Ovary (tissue), 9 donors: ENCODE measurements around the gene UBL4A. TPM values are rescaled to one million over a fixed set of nuclear protein-coding genes. Genes with fewer than 3 reads are reported as not detected.
A peak's percentile ranks its signal among the peaks of the same experiment; 100 is the strongest.

Experiments
- DNase-seq, 5 donors: peaks; one replicate each; pipeline ENCODE4 v3.0.0-alpha.2; 2019 to 2020
- H3K27ac ChIP-seq, 2 donors: fragments of 200-600 bp; one replicate each; pipeline versions ENCODE4 v1.5.1 to v1.8.0; 2019 to 2022
- H3K27me3 ChIP-seq: fragments of 200-600 bp; one replicate; pipeline ENCODE4 v1.8.0; 2022
- H3K36me3 ChIP-seq: fragments of 200-600 bp; sonication (generic); one replicate; pipeline ENCODE4 v1.5.1; 2019
- H3K4me1 ChIP-seq: one replicate; pipeline ENCODE4 v1.8.1; 2013; ENCODE audit warnings: mild to moderate bottlenecking, moderate library complexity; ENCODE audit not compliant: insufficient read depth
- H3K4me3 ChIP-seq: fragments of 200-600 bp; sonication (generic); one replicate; pipeline ENCODE4 v1.5.1; 2017
- H3K9me3 ChIP-seq, 2 donors: fragments of 200-600 bp in 1 of 2; sonication (generic) in 1 of 2; one replicate each; pipeline versions ENCODE4 v1.5.1 to v1.8.1; 2013 to 2019; ENCODE audit warnings: mild to moderate bottlenecking in 1 of 2, moderate library complexity in 1 of 2
- CTCF ChIP-seq, 3 donors: fragments of 450-650 bp in 2 of 3; fragments of 200-600 bp in 1 of 3; IDR thresholded peaks; one replicate each; pipeline versions ENCODE4 v1.5.1 to v1.8.0; 2016 to 2022; ENCODE audit warnings: antibody characterized with exemption in 3 of 3, mild to moderate bottlenecking in 1 of 3
- EP300 ChIP-seq: sonication (generic); formaldehyde crosslinking; IDR thresholded peaks from one replicate; pipeline ENCODE4 v1.6.1; 2017; ENCODE audit warnings: antibody characterized with exemption
- POLR2A ChIP-seq: fragments of 450-650 bp; IDR thresholded peaks from one replicate; pipeline ENCODE4 v1.6.1; 2017; ENCODE audit warnings: antibody characterized with exemption, mild to moderate bottlenecking, moderate library complexity
- WGBS, 3 donors: extraction: QIAGEN DNeasy Blood & Tissue Kit in 1 of 3; methylation state at CpG; one replicate each; pipeline versions ENCODE4 v1.1.5 to v1.1.7; 2013 to 2017; 5-methylcytosine and 5-hydroxymethylcytosine counted together
- intact Hi-C, 4 donors: fragments of 100-400 bp; cut with DNase I; formaldehyde crosslinking; loops; one replicate each; pipeline versions ENCODE4 v1.11.0 to v1.15.1; 2022 to 2023
- polyA plus RNA-seq, 2 donors: library from polyadenylated mRNA; stranded (reverse); fragments of 200-250 nt in 1 of 2; fragments of 350-450 nt in 1 of 2; fragmentation: Illumina TruSeq in 1 of 2; extraction: RNeasy Lipid Tissue Mini Kit (QIAGEN cat#74804) in 1 of 2; gene quantifications; one replicate each; pipeline ENCODE4 v1.2.3, GENCODE V29; 2013 to 2014
- total RNA-seq, 7 donors: library from RNA; depleted of rRNA in 2 of 7; stranded (reverse); fragments of >200 nt in 2 of 7; fragmentation: NEBNext Ultra II Directional in 3 of 7; extraction: Animal tissue kit (Norgen Biotek cat#: 25700) in 3 of 7; gene quantifications; one replicate each; pipeline versions ENCODE4 v1.1.0 to v1.2.4, GENCODE V29; 2016 to 2023
- donor health status: DM: no; HTN: no; CAD: no; lungs with moderate emphysema.
- donor health status: DM: no; HTN: no; CAD: no.
- donor health status: Bipolar disorder and iron deficiency.
- donor health status: DM: yes; HTN: yes; CAD: no.
- donor health status: DM: no; HTN: no; CAD: no.
- donor health status: DM: yes; HTN: yes; CAD: no.

UBL4A gene
- total and polyA plus RNA-seq, 9 donors = 14.6 to 35.5 (median 27.9) TPM

GRCh38 chrX:154481911-154482601 lies 4.4 kb downstream of the UBL4A start:
- Histone ChIP-seq H3K27me3 (no peaks in the 10 kb centered on the region), H3K27ac (no peak overlapping the region), H3K4me3 (no peak overlapping the region), H3K4me1 (peaks cover 3% of the 10 kb centered on the region), H3K36me3 (no peaks in the 10 kb centered on the region), H3K9me3 (no peaks in the 10 kb centered on the region)
- no peak for DNase-seq
- intact Hi-C loops = no loop called here
- TF ChIP-seq CTCF (IDR thresholded peaks at IDR 0.05) = no peak
- 58 to 72% (median 59%) methylated on average over 14 of the region's 14 CpGs for WGBS, 3 donors

DNA sequence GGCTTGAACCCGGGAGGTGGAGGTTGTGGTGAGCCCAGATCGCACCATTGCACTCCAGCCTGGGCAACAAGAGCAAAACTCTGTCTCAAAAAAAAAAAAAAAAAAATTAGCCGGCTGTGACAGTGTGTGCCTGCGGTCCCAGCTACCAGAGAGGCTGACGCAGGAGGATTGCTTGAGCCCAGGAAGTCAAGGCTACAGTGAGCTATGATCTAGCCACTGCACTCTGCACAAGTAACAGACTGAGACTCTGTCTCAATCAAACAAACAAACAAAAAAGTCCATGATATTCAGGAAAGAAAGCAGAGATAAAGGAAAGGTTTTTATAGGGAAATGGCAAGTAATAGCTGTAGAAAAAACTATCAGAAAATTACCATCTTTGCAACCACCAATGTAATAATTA lies 5.2 kb downstream of the UBL4A start:
- TF ChIP-seq CTCF (IDR thresholded peaks at IDR 0.05) (no peak), POLR2A (no peak), EP300 (no peak)

GRCh38 chrX:154478728-154479622 lies 7.4 kb downstream of the UBL4A start, which contains the start of gene LAGE3:
Gene LAGE3 (minus strand): TSS chrX:154479281. CDS start chrX:154478915, 366 bp downstream.
- intact Hi-C loops = no loop called here
- Histone ChIP-seq H3K27me3 (no peaks in the 10 kb centered on the region), H3K4me1 (peaks cover 3% of the 10 kb centered on the region), H3K36me3 (no peaks in the 10 kb centered on the region), H3K4me3 (peak within 1 kb of the TSS; percentile 47), H3K27ac (peak within 1 kb of the TSS; percentile 0 to 29), H3K9me3 (no peaks in the 10 kb centered on the region)
- 41 to 58% (median 47%) methylated on average over 82 to 85 of the region's 85 CpGs for WGBS, 3 donors
- TF ChIP-seq CTCF (IDR thresholded peaks at IDR 0.05) (no peak), POLR2A (peak; percentile 25)
- DNase-seq = peak; percentile 92 to 96 (median 94)

More for the DNA sequence above, 5.2 kb downstream of the UBL4A start:
- intact Hi-C loops = no loop called here
- Histone ChIP-seq H3K4me1 (peaks cover 3% of the 10 kb centered on the region), H3K4me3 (no peak overlapping the region), H3K9me3 (no peaks in the 10 kb centered on the region), H3K36me3 (no peaks in the 10 kb centered on the region), H3K27me3 (no peaks in the 10 kb centered on the region), H3K27ac (no peak overlapping the region)
- DNase-seq = no peak
- 80 to 87% (median 87%) methylated on average over 5 of the region's 5 CpGs for WGBS, 3 donors

DNA sequence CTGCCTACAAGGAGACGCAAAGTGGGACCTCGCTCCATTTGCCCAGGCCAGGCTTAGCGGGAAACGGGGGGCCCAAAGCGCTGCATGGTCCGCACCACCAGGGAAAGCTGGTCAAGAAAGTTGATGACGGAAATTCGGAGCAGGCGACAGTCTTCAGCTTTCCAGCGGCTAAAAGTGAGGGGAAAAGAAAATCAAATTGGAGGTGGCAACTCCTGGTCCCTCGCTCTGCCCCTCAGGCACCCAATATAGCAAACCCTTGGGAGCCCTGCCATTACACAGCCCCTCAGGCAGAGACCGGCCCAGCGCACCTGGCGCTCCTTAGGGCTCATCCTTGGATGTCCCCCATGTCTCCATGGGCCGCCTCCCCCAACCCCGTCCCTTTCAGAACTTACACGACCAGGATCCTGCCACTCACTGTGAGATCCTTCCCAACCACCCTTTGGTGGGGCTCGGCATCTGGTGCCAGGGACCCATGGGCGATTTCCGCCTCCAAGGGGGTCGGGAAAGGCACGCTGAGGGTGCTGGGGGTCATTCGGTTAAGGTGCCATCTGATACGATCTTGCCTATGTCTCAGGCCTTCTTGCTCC lies 8.4 kb downstream of the UBL4A start:
- Histone ChIP-seq H3K4me3 (peak overlapping the region; percentile 47), H3K9me3 (no peaks in the 10 kb centered on the region), H3K27me3 (no peaks in the 10 kb centered on the region), H3K27ac (peak overlapping the region in 1 of 2 donors; percentile 0), H3K4me1 (peaks cover 3% of the 10 kb centered on the region), H3K36me3 (no peaks in the 10 kb centered on the region)
- TF ChIP-seq POLR2A = no peak
- TF ChIP-seq CTCF (IDR thresholded peaks at IDR 0.05) = no peak
- TF ChIP-seq EP300 = no peak
- 51 to 68% (median 67%) methylated on average over 24 of the region's 24 CpGs for WGBS, 3 donors
- peak in 1 of 5 donors; percentile 31 for DNase-seq
- intact Hi-C loops = no loop called here
